ENCODE measurements around the gene PITPNC1.

GRCh38 chr17:67729903-67730302 lies 352.8 kb downstream of the PITPNC1 start:
- TF ChIP-seq CTCF (IDR thresholded peaks at IDR 0.05) (no peak), POLR2A (IDR thresholded peaks at IDR 0.05) (no peak)

Data from esophagus squamous epithelium (tissue), 4 donors.